A549 (cell line): Measurements from ENCODE around the gene APOBEC3H. TPM values are rescaled to one million over a fixed set of nuclear protein-coding genes. Genes with fewer than 3 reads are reported as not detected.

ENCODE experiments used
- ATAC-seq, 2 experiments: fragments of 200-7000 bp in 1 of 2; fragments of >200 bp in 1 of 2; cut with Nextera tagmentation in 1 of 2; cut with Tn5 transposase in 1 of 2; 3 replicates each; pipeline versions ENCODE4 v1.8.0 to v1.9.1; 2018 to 2020; ENCODE audit warnings: mild to moderate bottlenecking in 1 of 2, moderate library complexity in 1 of 2
- CTCF ChIA-PET: fragments of 300-600 bp; sonication (Branson Sonifier 250); formaldehyde crosslinking; extraction: SDS; loops from one replicate; lab custom pipeline; 2021; ENCODE audit warnings: antibody characterized with exemption, inconsistent platforms; lab: Yijun Ruan, JAX
- POLR2A ChIA-PET: fragments of 350-600 bp; formaldehyde crosslinking; extraction: SDS; loops from one replicate; lab custom pipeline; 2021; ENCODE audit warnings: antibody characterized with exemption, inconsistent platforms; lab: Yijun Ruan, JAX
- DNase-seq, 2 experiments: peaks; one replicate each; pipeline versions ENCODE4 v3.0.0 to v3.0.0-alpha.2; 2011 to 2016; ENCODE audit warnings: low read depth in 1 of 2, low spot score in 1 of 2
- FAIRE-seq: peaks from 2 replicates; lab custom pipeline; 2011; peaks lifted over from hg19 to GRCh38; lab: Jason Lieb, UNC
- H3K27ac ChIP-seq, 2 experiments: fragments of >200 bp; sonication (Bioruptor Twin); formaldehyde crosslinking; 3 replicates each; pipeline ENCODE4 v1.5.1; 2016 to 2017
- H3K4me1 ChIP-seq: fragments of >200 bp; sonication (Bioruptor Twin); formaldehyde crosslinking; 3 replicates; pipeline ENCODE4 v1.6.1; 2016
- H3K4me2 ChIP-seq: fragments of >200 bp; sonication (Bioruptor Twin); formaldehyde crosslinking; 3 replicates; pipeline ENCODE4 v1.6.1; 2016
- H3K4me3 ChIP-seq: fragments of >200 bp; sonication (Bioruptor Twin); formaldehyde crosslinking; 3 replicates; pipeline ENCODE4 v1.5.1; 2016
- H3K9me3 ChIP-seq: fragments of >200 bp; sonication (Bioruptor Twin); formaldehyde crosslinking; 3 replicates; pipeline ENCODE4 v1.6.1; 2016
- ATOH8 ChIP-seq: fragments of 250-450 bp; sonication (Bioruptor Pico); IDR thresholded peaks from 2 replicates; pipeline ENCODE4 v1.5.0; 2020; ENCODE audit warnings: low read depth, mild to moderate bottlenecking, moderate library complexity
- BHLHE40 ChIP-seq: IDR thresholded peaks from 2 replicates; pipeline ENCODE4 v1.6.1; 2012; ENCODE audit warnings: low read depth, low read length, inconsistent platforms
- CBX8 ChIP-seq: fragments of 200-600 bp; sonication (generic); IDR thresholded peaks from 2 replicates; pipeline ENCODE4 v1.6.1; 2016
- CEBPB ChIP-seq, 2 experiments: fragments of >200 bp in 1 of 2; sonication (Bioruptor Twin) in 1 of 2; formaldehyde crosslinking in 1 of 2; IDR thresholded peaks; 2 replicates each; pipeline ENCODE4 v1.6.1; 2012 to 2016
- CHD2 ChIP-seq: fragments of 150-350 bp; IDR thresholded peaks from 2 replicates; pipeline ENCODE4 v1.6.1; 2014; ENCODE audit warnings: low read length; ENCODE audit not compliant: partially characterized antibody
- CTCF ChIP-seq: fragments of >200 bp; sonication (Bioruptor Twin); formaldehyde crosslinking; IDR thresholded peaks from 3 replicates; pipeline ENCODE4 v1.5.1; 2016
- E2F6 ChIP-seq: IDR thresholded peaks from 2 replicates; pipeline ENCODE4 v1.6.1; 2012; ENCODE audit warnings: low read depth, borderline replicate concordance
- ELK1 ChIP-seq: fragments of 150-350 bp; IDR thresholded peaks from 2 replicates; pipeline ENCODE4 v1.6.1; 2014; ENCODE audit warnings: low read depth, mild to moderate bottlenecking, low read length
- EP300 ChIP-seq, 2 experiments: fragments of >200 bp; sonication (Bioruptor Twin); formaldehyde crosslinking; IDR thresholded peaks; 2 replicates in 1 of 2; 3 replicates in 1 of 2; pipeline ENCODE4 v1.6.1; 2016 to 2017
- FOSL2 ChIP-seq, 2 experiments: fragments of 450-650 bp in 1 of 2; fragments of >200 bp in 1 of 2; sonication (Bioruptor Twin) in 1 of 2; formaldehyde crosslinking; IDR thresholded peaks; 2 replicates each; pipeline versions ENCODE4 v1.5.0 to v1.6.1; 2016 to 2020; ENCODE audit warnings: mild to moderate bottlenecking in 1 of 2, moderate library complexity in 1 of 2
- GATA3 ChIP-seq: IDR thresholded peaks from 2 replicates; pipeline ENCODE4 v1.6.1; 2012; ENCODE audit warnings: borderline replicate concordance
- HES2 ChIP-seq: fragments of >200 bp; sonication (Bioruptor Twin); formaldehyde crosslinking; IDR thresholded peaks from 2 replicates; pipeline ENCODE4 v1.6.1; 2016
- HMGXB4 ChIP-seq: fragments of 250-450 bp; sonication (Bioruptor Pico); IDR thresholded peaks from 2 replicates; pipeline ENCODE4 v1.5.0; 2021; ENCODE audit warnings: mild to moderate bottlenecking, moderate library complexity, borderline replicate concordance
- JUN ChIP-seq, 2 experiments: fragments of >200 bp; sonication (Bioruptor Twin); formaldehyde crosslinking; IDR thresholded peaks; 2 replicates in 1 of 2; 3 replicates in 1 of 2; pipeline ENCODE4 v1.6.1; 2016 to 2017
- JUNB ChIP-seq: fragments of >200 bp; sonication (Bioruptor Twin); formaldehyde crosslinking; IDR thresholded peaks from 2 replicates; pipeline ENCODE4 v1.6.1; 2016
- KDM1A ChIP-seq: fragments of 200-600 bp; sonication (generic); IDR thresholded peaks from 2 replicates; pipeline ENCODE4 v1.6.1; 2016; ENCODE audit warnings: low read depth, mild to moderate bottlenecking
- KDM5A ChIP-seq: fragments of 200-600 bp; sonication (generic); IDR thresholded peaks from 2 replicates; pipeline ENCODE4 v1.6.1; 2016; ENCODE audit warnings: antibody characterized with exemption, mild to moderate bottlenecking
- RARB ChIP-seq: fragments of 250-450 bp; sonication (Bioruptor Pico); IDR thresholded peaks from 2 replicates; pipeline ENCODE4 v1.8.0; 2021; ENCODE audit warnings: mild to moderate bottlenecking, moderate library complexity
- RCOR1 ChIP-seq: fragments of 150-350 bp; IDR thresholded peaks from 2 replicates; pipeline ENCODE4 v1.6.1; 2014; ENCODE audit warnings: antibody characterized with exemption, low read length, low read depth
- SMC3 ChIP-seq: fragments of >200 bp; sonication (Bioruptor Twin); formaldehyde crosslinking; IDR thresholded peaks from 3 replicates; pipeline ENCODE4 v1.6.1; 2018; ENCODE audit warnings: inconsistent platforms
- ZFP36 ChIP-seq: fragments of 450-650 bp; IDR thresholded peaks from 2 replicates; pipeline ENCODE4 v1.6.1; 2014; ENCODE audit warnings: borderline replicate concordance; ENCODE audit not compliant: partially characterized antibody
- ZSCAN20 ChIP-seq: fragments of 250-450 bp; sonication (Bioruptor Pico); IDR thresholded peaks from 2 replicates; pipeline ENCODE4 v1.8.0; 2022; ENCODE audit warnings: mild to moderate bottlenecking, moderate library complexity
- WGBS: methylation state at CpG from one replicate; pipeline ENCODE4 v1.1.6; 2017; ENCODE audit errors: missing lambda C conversion rate; 5-methylcytosine and 5-hydroxymethylcytosine counted together
- polyA plus RNA-seq, 4 experiments: library from polyadenylated mRNA; depleted of rRNA in 3 of 4; stranded (reverse); fragments of >200 nt; fragmentation: RNase III in 1 of 4; extraction: RNeasy Plus Mini Kit Qiagen cat#74134 plus additional on column Dnase treatment in 1 of 4; gene quantifications; 2 replicates in 3 of 4; 3 replicates in 1 of 4; pipeline ENCODE4 v1.2.3, GENCODE V29; 2011 to 2017

The APOBEC3H gene
- polyA plus RNA-seq, 2 of the 4 experiments (the other 2 are of a cell fraction): 0.39 to 0.43 TPM

GRCh38 chr22:39092111-39092862 lies 4.8 kb upstream of the APOBEC3H start:
- H3K27ac ChIP-seq: no peak overlapping the region
- ChIA-PET POLR2A (no interaction called here), CTCF (interaction anchor here (1.1 kb wide), 1 partner anchor 34 kb away, joined by 3 read pairs; no protein-coding TSS in a partner anchor)
- H3K4me3 ChIP-seq: no peak overlapping the region
- TF ChIP-seq KDM1A: no peak
- TF ChIP-seq HES2: no peak
- TF ChIP-seq ZFP36: no peak
- no peak for TF ChIP-seq ZSCAN20
- TF ChIP-seq EP300 (IDR thresholded peaks at IDR 0.05): no peak
- TF ChIP-seq KDM5A: no peak
- ATAC-seq (no peak), FAIRE-seq (no peak), DNase-seq (no peak)
- 61% methylated on average over 8 of the region's 8 CpGs for WGBS
- no peaks in the 10 kb centered on the region for H3K9me3 ChIP-seq
- H3K4me1 ChIP-seq: peaks cover 4% of the 10 kb centered on the region
- no peak overlapping the region for H3K4me2 ChIP-seq

GRCh38 chr22:39094717-39095389 lies 2.2 kb upstream of the APOBEC3H start:
- ATAC-seq (no peak), FAIRE-seq (no peak), DNase-seq (no peak)
- Histone ChIP-seq H3K4me2 (no peak overlapping the region), H3K27ac (no peak overlapping the region), H3K4me1 (peaks cover 9% of the 10 kb centered on the region), H3K9me3 (no peaks in the 10 kb centered on the region), H3K4me3 (no peak overlapping the region)
- TF ChIP-seq CBX8 (no peak), CEBPB (IDR thresholded peaks at IDR 0.05) (no peak), ATOH8 (CRISPR knock-in tag) (no peak), JUNB (no peak), ZFP36 (no peak)
- CTCF ChIA-PET: interaction anchor here (1.0 to 1.2 kb wide), 3 partner anchors 10 to 348 kb away, joined by 3 to 4 read pairs (median 3); no protein-coding TSS in a partner anchor
- POLR2A ChIA-PET: no interaction called here
- 85% methylated on average over 13 of the region's 14 CpGs for WGBS

GRCh38 chr22:39095971-39096370 lies 1.1 kb upstream of the APOBEC3H start:
- DNase-seq: no peak
- Histone ChIP-seq H3K4me2 (no peak overlapping the region), H3K27ac (no peak overlapping the region), H3K9me3 (no peaks in the 10 kb centered on the region), H3K4me1 (peaks cover 9% of the 10 kb centered on the region), H3K4me3 (no peak overlapping the region)
- no peak for ATAC-seq
- TF ChIP-seq CEBPB (IDR thresholded peaks at IDR 0.05): no peak
- no peak for TF ChIP-seq JUN (IDR thresholded peaks at IDR 0.05)
- no peak for TF ChIP-seq KDM1A
- TF ChIP-seq RARB: no peak
- no peak for TF ChIP-seq E2F6
- TF ChIP-seq CHD2: no peak
- no peak for TF ChIP-seq GATA3
- no peak for TF ChIP-seq SMC3
- TF ChIP-seq JUNB: no peak
- no peak for TF ChIP-seq CBX8
- TF ChIP-seq RCOR1: no peak
- TF ChIP-seq EP300 (IDR thresholded peaks at IDR 0.05): no peak
- no peak for TF ChIP-seq FOSL2 (IDR thresholded peaks at IDR 0.05)
- TF ChIP-seq FOSL2 (CRISPR knock-in tag; IDR thresholded peaks at IDR 0.05): no peak
- TF ChIP-seq BHLHE40: no peak
- no peak for TF ChIP-seq ELK1
- TF ChIP-seq CTCF: no peak
- TF ChIP-seq HMGXB4 (CRISPR knock-in tag): no peak
- ChIA-PET CTCF (interaction anchor here (1.2 kb wide), 1 partner anchor 11 kb away, joined by 4 read pairs; no protein-coding TSS in a partner anchor), POLR2A (no interaction called here)
- WGBS: 63% methylated on average over 3 of the region's 3 CpGs
- FAIRE-seq: no peak
